ENCODE data around the gene CEP20.

Gene CEP20

GRCh38 chr16:15834502-15834901 lies 53.9 kb downstream of the CEP20 start:
- DNase-seq = no peak

- DNase-seq = no peak
Observed at GRCh38 chr16:15833541-15833940, 54.9 kb downstream of the CEP20 start.

GRCh38 chr16:15832241-15832640 lies 56.2 kb downstream of the CEP20 start:
- DNase-seq = no peak

GRCh38 chr16:15830832-15831451 lies 57.5 kb downstream of the CEP20 start:
- no peak for DNase-seq

- peak in 7 of 51 donors; percentile 2 to 14 (median 7) for DNase-seq
Observed at GRCh38 chr16:15829460-15829859, 58.9 kb downstream of the CEP20 start.

GRCh38 chr16:15827709-15828343 lies 60.6 kb downstream of the CEP20 start:
- no peak for DNase-seq

GRCh38 chr16:15827299-15827698 lies 61.1 kb downstream of the CEP20 start:
- no peak for DNase-seq

GRCh38 chr16:15825750-15826305 lies 62.6 kb downstream of the CEP20 start:
- DNase-seq = no peak

- DNase-seq = peak in 9 of 51 donors; percentile 2 to 43 (median 4)
Observed at GRCh38 chr16:15822957-15823356, 65.4 kb downstream of the CEP20 start.

GRCh38 chr16:15820837-15821236 lies 67.6 kb downstream of the CEP20 start:
- DNase-seq = no peak

GRCh38 chr16:15819046-15819445 lies 69.4 kb downstream of the CEP20 start:
- no peak for DNase-seq

- DNase-seq = no peak
Observed at GRCh38 chr16:15817446-15817845, 71.0 kb downstream of the CEP20 start.

- no peak for DNase-seq
Observed at GRCh38 chr16:15816228-15816627, 72.2 kb downstream of the CEP20 start.

All from hypothalamus (tissue), 51 donors.